Limb (tissue), 2 donors: ENCODE measurements around the gene TMEM214.

Source experiments
- DNase-seq, 2 donors: peaks; one replicate each; pipeline ENCODE4 v3.0.0-alpha.2; 2016; ENCODE audit errors: extremely low spot score in 2 of 2

TMEM214 gene

GRCh38 chr2:27009083-27009482, 23.7 kb upstream of the TMEM214 start:
- DNase-seq, result no peak

- DNase-seq, result no peak
These were observed 23.0 kb upstream of the TMEM214 start for GRCh38 chr2:27009716-27010115.

- no peak for DNase-seq
These were observed 22.6 kb upstream of the TMEM214 start for GRCh38 chr2:27010139-27010538.

GRCh38 chr2:27013738-27014137, 19.0 kb upstream of the TMEM214 start:
- no peak for DNase-seq

- DNase-seq, result no peak
These were observed 17.9 kb upstream of the TMEM214 start for GRCh38 chr2:27014771-27015433.

- peak; percentile 51 to 64 for DNase-seq
These were observed 15.9 kb upstream of the TMEM214 start for GRCh38 chr2:27016801-27017325.

GRCh38 chr2:27018142-27018541, 14.6 kb upstream of the TMEM214 start:
- no peak for DNase-seq

GRCh38 chr2:27019459-27019858, 13.3 kb upstream of the TMEM214 start:
- DNase-seq, result no peak

GRCh38 chr2:27019931-27020855, 12.6 kb upstream of the TMEM214 start:
- no peak for DNase-seq

GRCh38 chr2:27021253-27022049, 11.3 kb upstream of the TMEM214 start:
- DNase-seq, result no peak

- no peak for DNase-seq
These were observed 9.0 kb upstream of the TMEM214 start for GRCh38 chr2:27023740-27024139.

GRCh38 chr2:27024188-27024587, 8.6 kb upstream of the TMEM214 start:
- DNase-seq, result no peak

GRCh38 chr2:27024812-27025211, 8.0 kb upstream of the TMEM214 start:
- DNase-seq, result no peak

GRCh38 chr2:27025281-27025800, 7.4 kb upstream of the TMEM214 start:
- no peak for DNase-seq

- DNase-seq, result no peak
These were observed 6.6 kb upstream of the TMEM214 start for GRCh38 chr2:27025861-27026851.

- no peak for DNase-seq
These were observed 5.5 kb upstream of the TMEM214 start for GRCh38 chr2:27027211-27027651.

- DNase-seq, result no peak
These were observed 3.7 kb upstream of the TMEM214 start for GRCh38 chr2:27029051-27029450.

- no peak for DNase-seq
These were observed 588 bp downstream of the TMEM214 start for GRCh38 chr2:27033253-27033852.

GRCh38 chr2:27038012-27038411, 5.2 kb downstream of the TMEM214 start:
- DNase-seq, result no peak
